SH-SY5Y (cell line): Measurements from ENCODE around the gene PNMA6F.

ENCODE experiments used
- GATA2 ChIP-seq: IDR thresholded peaks from 2 replicates; pipeline ENCODE4 v1.6.1; 2011; ENCODE audit warnings: mild to moderate bottlenecking, low read depth, low read length
- GATA3 ChIP-seq: IDR thresholded peaks from 2 replicates; pipeline ENCODE4 v1.6.1; 2011; ENCODE audit warnings: low read depth, mild to moderate bottlenecking, low read length, moderate library complexity

GRCh38 chrX:153305972-153306371, 15.6 kb downstream of the PNMA6F start:
- no peak for TF ChIP-seq GATA2
- no peak for TF ChIP-seq GATA3
